ENCODE results near the gene CCL28.
"Not testable (repeated sequence)": the region's sequence is repeated elsewhere in the genome, so short reads cannot be mapped to it uniquely, and the experiment has no call there.

CCL28 gene

DNA sequence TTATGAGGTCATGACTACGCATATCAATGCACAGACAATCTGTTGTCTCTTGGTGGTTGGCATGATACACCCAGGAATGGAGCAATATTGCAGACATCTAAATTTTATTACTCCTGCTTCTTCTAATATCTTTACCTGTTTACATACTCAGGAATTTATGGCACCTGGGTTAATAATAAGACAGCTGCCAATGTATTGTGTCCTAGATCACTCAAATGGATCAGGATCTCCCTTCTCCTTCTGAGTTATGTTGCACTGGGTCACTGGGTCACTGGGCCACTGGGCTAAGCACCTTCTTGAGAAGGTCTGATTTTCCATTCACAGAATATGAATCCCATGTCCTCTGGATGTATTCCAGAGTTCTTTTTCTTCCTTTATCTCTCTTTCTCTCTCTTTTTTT is 41.8 kb downstream of the CCL28 start:
- ChIA-PET CTCF (no interaction called here), POLR2A (no interaction called here)
- TF ChIP-seq, protein P1, sequence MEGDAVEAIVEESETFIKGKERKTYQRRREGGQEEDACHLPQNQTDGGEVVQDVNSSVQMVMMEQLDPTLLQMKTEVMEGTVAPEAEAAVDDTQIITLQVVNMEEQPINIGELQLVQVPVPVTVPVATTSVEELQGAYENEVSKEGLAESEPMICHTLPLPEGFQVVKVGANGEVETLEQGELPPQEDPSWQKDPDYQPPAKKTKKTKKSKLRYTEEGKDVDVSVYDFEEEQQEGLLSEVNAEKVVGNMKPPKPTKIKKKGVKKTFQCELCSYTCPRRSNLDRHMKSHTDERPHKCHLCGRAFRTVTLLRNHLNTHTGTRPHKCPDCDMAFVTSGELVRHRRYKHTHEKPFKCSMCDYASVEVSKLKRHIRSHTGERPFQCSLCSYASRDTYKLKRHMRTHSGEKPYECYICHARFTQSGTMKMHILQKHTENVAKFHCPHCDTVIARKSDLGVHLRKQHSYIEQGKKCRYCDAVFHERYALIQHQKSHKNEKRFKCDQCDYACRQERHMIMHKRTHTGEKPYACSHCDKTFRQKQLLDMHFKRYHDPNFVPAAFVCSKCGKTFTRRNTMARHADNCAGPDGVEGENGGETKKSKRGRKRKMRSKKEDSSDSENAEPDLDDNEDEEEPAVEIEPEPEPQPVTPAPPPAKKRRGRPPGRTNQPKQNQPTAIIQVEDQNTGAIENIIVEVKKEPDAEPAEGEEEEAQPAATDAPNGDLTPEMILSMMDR (IDR thresholded peaks at IDR 0.05; ENCODE audit: control extremely low read depth, extremely low read depth, low read depth, missing control alignments): no peak
- no peak for DNase-seq (ENCODE audit: extremely low spot score)

DNA sequence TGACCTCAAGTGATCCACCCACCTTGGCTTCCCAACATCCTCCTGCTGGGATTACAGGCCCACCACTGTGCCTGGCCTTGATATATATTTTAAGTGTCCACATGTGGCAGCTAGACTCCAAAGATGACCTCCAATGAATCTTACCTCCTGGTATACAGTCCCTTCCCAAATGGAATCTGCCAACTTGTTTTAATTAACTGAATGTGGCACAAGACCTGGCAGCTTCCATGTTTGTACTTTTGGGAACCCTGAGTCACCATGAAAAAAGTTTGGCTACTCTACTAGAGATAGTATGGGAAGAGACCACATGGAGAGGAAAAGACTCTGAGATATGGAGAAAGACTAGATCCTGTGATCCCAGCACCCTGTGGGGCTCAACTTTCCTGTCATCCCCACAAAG is 42.5 kb downstream of the CCL28 start:
- no peak for DNase-seq (ENCODE audit: extremely low spot score)
- TF ChIP-seq, protein P1 (IDR thresholded peaks at IDR 0.05; ENCODE audit: control extremely low read depth, extremely low read depth, low read depth, missing control alignments): no peak
- POLR2A ChIA-PET: no interaction called here
- CTCF ChIA-PET: no interaction called here

DNA sequence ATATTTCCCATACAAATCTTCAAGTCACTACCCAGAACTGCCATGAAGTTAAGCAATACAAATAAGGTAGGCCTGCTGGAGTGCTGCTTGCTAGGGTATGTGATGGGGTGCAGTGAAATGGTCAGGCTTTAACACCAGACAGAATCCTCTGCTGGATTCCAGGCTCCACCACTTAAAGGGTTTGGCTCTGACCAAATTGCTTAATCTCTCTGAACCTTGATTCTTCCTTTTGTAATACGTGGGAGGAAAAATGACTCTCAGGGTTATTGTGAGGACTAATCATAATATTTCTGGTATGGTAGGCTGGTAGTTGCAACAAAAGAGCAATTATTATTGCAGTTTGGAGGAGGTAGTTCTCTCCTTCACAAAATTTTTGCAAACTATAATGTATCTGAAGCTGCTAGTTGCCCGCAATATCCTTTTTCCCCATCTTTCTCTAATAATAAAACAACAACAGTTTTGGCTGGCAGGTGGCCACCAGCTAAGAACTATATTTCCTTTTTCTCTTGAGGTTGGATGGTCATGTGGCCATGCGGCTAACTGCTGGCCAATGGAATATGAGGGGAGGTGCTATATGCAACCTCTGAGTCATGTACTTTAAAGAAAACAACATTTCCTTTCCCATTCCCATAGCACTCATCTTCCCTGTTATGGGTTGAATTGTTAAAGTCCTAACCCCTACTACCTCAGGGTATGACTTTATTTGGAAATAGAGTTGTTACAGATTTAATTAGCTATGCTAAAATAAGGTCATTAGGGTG is 44.1 kb downstream of the CCL28 start:
- no peak for DNase-seq (ENCODE audit: extremely low spot score)
- TF ChIP-seq, protein P1 (IDR thresholded peaks at IDR 0.05; ENCODE audit: control extremely low read depth, extremely low read depth, low read depth, missing control alignments): no peak
- ChIA-PET CTCF (interaction anchor here (0.6 kb wide), 1 partner anchor 23 kb away, joined by 3 read pairs; no protein-coding TSS in a partner anchor), POLR2A (no interaction called here)

DNA sequence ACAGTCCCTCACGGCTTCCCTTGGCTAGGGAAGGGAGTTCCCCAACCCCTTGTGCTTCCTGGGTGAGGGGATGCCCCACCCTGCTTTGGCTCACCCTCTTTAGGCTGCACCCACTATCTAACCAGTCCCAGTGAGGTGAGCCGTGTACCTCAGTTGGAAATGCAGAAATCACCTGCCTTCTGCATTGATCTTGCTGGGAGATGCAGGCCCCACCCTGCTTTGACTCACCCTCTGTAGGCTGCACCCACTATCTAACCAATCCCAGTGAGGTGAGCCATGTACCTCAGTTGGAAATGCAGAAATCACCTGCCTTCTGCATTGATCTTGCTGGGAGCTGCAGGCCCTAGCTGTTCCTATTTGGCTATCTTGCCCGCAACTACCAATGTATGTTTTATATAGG is 44.7 kb downstream of the CCL28 start:
- CTCF ChIA-PET: interaction anchor here (2.5 kb wide), 1 partner anchor 7 kb away, joined by 7 read pairs; no protein-coding TSS in a partner anchor
- TF ChIP-seq, protein P1 (IDR thresholded peaks at IDR 0.05; ENCODE audit: control extremely low read depth, extremely low read depth, low read depth, missing control alignments): no peak
- POLR2A ChIA-PET: no interaction called here
- DNase-seq (ENCODE audit: extremely low spot score): no peak

DNA sequence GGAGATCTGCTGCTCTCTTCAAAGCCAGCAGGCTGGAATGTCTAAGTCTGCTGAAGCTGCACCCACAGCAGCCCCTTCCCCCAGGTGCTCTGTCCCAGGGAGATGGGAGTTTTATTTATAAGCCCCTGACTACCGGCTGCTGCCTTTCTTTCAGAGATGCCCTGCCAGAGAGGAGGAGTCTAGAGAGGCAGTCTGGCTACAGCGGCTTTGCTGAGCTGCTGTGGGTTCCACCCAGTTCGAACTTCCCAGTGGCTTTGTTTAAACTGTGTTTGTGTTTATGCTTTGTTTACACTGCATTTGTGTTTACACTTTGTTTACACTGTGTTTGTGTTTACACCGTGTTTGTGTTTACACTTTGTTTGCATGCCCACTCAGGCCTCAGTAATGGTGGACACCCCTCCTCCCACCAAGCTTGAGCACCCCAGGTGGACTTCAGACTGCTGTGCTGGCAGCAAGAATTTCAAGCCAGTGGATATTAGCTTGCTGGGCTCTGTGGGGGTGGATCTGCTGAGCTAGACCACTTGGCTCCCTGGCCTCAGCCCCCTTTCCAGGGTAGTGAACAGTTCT is 45.4 kb downstream of the CCL28 start:
- POLR2A ChIA-PET; DNase-seq (ENCODE audit: extremely low spot score): not testable (repeated sequence)
- CTCF ChIA-PET: interaction anchor here (1.1 to 2.5 kb wide), 3 partner anchors 8 to 22 kb away, joined by 3 to 7 read pairs (median 3); no protein-coding TSS in a partner anchor

DNA sequence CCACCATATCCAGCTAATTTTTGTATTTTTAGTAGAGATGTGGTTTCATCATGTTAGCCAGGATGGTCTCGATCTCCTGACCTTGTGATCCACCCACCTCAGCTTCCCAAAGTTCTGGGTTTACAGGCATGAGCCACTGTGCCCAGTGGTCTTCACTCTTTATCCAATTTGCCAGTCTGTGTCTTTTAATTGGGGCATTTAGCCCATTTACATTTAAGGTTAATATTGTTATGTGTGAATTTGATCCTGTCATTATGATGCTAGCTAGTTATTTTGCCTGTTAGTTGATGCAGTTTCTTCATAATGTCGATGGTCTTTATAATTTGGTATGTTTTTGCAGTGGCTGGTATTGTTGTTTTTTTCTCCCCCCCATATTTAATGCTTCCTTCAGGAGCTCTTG is 47.0 kb downstream of the CCL28 start:
- POLR2A ChIA-PET; DNase-seq (ENCODE audit: extremely low spot score): not testable (repeated sequence)
- CTCF ChIA-PET: interaction anchor here (2.5 kb wide), 1 partner anchor 10 kb away, joined by 7 read pairs; no protein-coding TSS in a partner anchor

DNA sequence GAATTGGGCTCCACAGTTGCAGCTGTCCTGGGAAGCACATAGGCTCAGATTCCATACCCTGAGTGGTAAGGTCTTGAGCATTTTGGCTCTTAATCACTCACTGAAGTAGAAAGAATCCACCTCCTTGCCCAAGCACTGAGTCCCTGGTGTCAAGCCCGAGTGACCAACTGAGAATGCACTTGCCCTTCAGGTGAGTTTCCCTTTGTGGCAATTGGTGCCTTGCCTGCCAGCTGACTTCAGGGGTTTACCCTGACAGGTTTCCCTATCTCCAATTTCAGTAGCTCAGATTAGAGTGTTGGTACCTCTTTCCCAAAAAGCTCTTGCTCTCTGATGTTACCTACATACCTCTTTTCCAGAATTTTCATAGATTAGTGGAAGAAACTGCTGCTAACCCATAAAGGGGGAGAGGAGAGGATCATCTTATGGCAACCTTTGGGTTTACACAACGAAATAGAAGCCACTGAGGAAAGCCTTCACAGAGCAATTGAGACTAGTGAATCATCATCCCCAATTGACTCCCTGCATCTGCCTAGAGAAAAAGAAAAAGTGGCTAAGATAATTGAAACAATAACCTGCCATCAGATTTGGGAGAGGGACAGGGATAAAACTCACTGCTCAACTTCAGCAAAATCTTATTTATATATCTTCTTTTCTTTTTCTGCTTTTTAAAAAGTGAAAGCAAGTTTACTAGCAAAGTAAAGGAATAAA is 48.6 kb downstream of the CCL28 start:
- TF ChIP-seq, protein P1 (IDR thresholded peaks at IDR 0.05; ENCODE audit: control extremely low read depth, extremely low read depth, low read depth, missing control alignments): no peak
- DNase-seq (ENCODE audit: extremely low spot score): no peak
- POLR2A ChIA-PET: no interaction called here
- CTCF ChIA-PET: no interaction called here
